Subcutaneous abdominal adipose tissue (tissue), 5 donors: ENCODE results near the gene PGS1.

ENCODE experiments used
- H3K27ac ChIP-seq: one replicate; pipeline ENCODE4 v1.7.0; 2013; ENCODE audit warnings: low read depth, mild to moderate bottlenecking, inconsistent platforms, low read length, moderate library complexity
- H3K27me3 ChIP-seq, 5 donors: one replicate each; pipeline ENCODE4 v1.7.0; 2013; ENCODE audit warnings: low read length in 5 of 5, inconsistent platforms in 1 of 5; ENCODE audit not compliant: control insufficient read depth in 5 of 5, insufficient read depth in 4 of 5
- H3K36me3 ChIP-seq, 5 donors: one replicate each; pipeline ENCODE4 v1.7.0; 2013; ENCODE audit warnings: low read length in 5 of 5; ENCODE audit not compliant: control insufficient read depth in 5 of 5, insufficient read depth in 5 of 5
- H3K4me1 ChIP-seq, 5 donors: one replicate each; pipeline ENCODE4 v1.7.0; 2013; ENCODE audit warnings: low read length in 5 of 5, mild to moderate bottlenecking in 3 of 5, moderate library complexity in 1 of 5; ENCODE audit not compliant: control insufficient read depth in 5 of 5, insufficient read depth in 5 of 5
- H3K4me3 ChIP-seq, 5 donors: one replicate each; pipeline ENCODE4 v1.7.0; 2013; ENCODE audit warnings: low read length in 5 of 5, low read depth in 1 of 5
- H3K9ac ChIP-seq, 5 donors: one replicate each; pipeline ENCODE4 v1.7.0; 2013; ENCODE audit warnings: low read length in 5 of 5, mild to moderate bottlenecking in 4 of 5, moderate library complexity in 3 of 5
- H3K9me3 ChIP-seq, 5 donors: one replicate each; pipeline ENCODE4 v1.7.0; 2013; ENCODE audit warnings: low read length in 5 of 5; ENCODE audit not compliant: control insufficient read depth in 5 of 5
- donor health status: healthy.
- donor health status: healthy.
- donor health status: healthy.
- donor health status: healthy.
- donor health status: healthy.

The PGS1 gene

DNA sequence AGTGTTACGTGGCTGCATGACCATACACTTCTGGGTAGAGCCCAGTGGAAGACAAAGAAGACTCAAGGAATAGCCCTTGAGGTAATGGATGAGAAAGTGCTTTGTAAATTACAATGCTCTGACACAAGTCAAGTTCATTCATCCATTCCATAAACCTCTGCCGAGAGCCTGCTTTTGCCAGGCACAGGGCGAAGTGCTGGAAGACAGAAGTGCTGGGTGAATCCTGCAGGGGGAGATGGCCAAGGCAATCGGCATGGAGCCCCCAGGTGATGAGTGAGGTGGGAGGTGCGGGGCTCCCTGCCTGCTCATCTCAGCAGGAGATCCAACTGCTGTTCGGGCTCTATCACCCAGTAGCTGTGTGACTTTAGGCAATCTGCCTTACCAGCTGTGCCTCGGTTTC is 15.8 kb upstream of the PGS1 start:
- H3K9me3 ChIP-seq, result no peaks in the 10 kb centered on the region
- peaks cover 0 to 29% (median 20%) of the 10 kb centered on the region in 5 donors for H3K4me1 ChIP-seq
- H3K27ac ChIP-seq, result no peak overlapping the region
- no peak overlapping the region for H3K4me3 ChIP-seq
- H3K27me3 ChIP-seq, result peaks cover 0 to 8% (median 2%) of the 10 kb centered on the region in 5 donors
- peaks cover 0 to 18% (median 12%) of the 10 kb centered on the region in 5 donors for H3K36me3 ChIP-seq
- no peak overlapping the region for H3K9ac ChIP-seq

GRCh38 chr17:78364436-78365281 is 13.8 kb upstream of the PGS1 start:
- H3K9ac ChIP-seq, result no peak overlapping the region
- H3K27ac ChIP-seq, result no peak overlapping the region
- H3K4me3 ChIP-seq, result no peak overlapping the region
- no peaks in the 10 kb centered on the region for H3K36me3 ChIP-seq
- H3K27me3 ChIP-seq, result peaks cover 0 to 8% (median 2%) of the 10 kb centered on the region in 5 donors
- H3K4me1 ChIP-seq, result peaks cover 0 to 22% (median 7%) of the 10 kb centered on the region in 5 donors
- H3K9me3 ChIP-seq, result no peaks in the 10 kb centered on the region

DNA sequence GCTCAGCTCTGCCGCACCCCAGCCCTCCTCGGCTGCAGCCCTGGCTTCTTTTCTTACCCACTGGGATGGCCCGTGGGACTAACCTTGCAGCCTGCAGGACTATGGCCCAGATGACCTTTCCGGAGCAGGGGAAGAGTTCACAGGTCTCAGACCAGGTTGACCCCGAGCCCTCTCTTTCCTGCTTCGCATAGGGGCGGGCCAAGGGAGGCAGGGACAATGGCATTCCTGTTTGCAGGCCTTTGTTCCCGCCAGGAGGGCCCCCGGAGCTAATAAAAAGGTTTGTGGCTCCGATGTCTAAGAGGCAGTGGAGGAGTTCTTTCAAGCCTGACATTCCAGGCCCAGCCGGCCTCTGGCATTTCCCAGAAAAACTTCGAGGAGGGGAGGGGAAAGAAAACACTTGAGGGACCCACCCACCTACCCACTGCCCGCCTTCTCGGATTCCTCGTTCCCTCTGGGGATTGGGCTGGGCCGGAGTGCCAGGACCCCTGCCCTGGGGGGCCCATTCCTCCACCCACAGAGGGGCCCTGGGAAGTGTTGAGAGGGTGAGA is 12.8 kb upstream of the PGS1 start:
- peaks cover 0 to 8% (median 2%) of the 10 kb centered on the region in 5 donors for H3K27me3 ChIP-seq
- no peaks in the 10 kb centered on the region for H3K9me3 ChIP-seq
- H3K9ac ChIP-seq, result no peak overlapping the region
- H3K4me3 ChIP-seq, result no peak overlapping the region
- peaks cover 0 to 20% (median 3%) of the 10 kb centered on the region in 5 donors for H3K4me1 ChIP-seq
- no peak overlapping the region for H3K27ac ChIP-seq
- H3K36me3 ChIP-seq, result no peaks in the 10 kb centered on the region

DNA sequence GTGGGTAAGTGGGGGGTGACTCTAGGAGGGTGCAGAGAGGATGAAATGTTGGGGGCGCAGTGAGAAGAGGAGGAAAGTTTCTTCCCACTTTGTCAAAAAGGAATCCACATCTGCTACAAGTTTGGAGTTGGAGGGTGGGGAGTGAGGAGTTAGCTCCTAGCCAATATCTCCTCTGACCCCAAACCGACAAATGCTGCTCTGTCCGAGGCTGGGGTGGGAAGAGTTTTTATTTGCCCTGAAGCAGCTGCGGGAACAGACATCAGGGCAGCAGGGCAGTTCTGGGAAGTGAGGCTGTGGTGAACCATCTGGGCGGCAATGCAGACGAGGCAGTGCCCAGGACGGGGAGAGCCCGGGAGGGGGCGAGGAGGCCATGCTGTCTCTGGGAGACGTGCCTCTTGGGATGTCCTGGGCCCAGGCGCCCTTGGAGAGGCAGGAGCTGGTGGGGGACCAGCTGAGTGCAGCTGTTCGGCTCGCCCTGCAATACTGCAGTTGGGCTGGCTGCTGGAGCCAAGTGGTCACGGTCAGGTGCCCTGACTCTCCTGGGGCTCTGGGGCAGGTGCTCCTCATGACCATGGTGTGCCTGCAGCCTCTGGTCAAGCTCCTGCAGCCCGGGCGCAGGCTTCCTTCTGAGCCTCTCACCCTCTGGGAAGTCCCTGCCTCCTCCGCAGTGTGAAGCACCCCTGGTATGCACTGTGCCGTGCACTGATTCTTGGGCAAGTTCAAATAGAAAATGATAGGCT is 12.2 kb upstream of the PGS1 start:
- peaks cover 0 to 8% (median 2%) of the 10 kb centered on the region in 5 donors for H3K27me3 ChIP-seq
- no peaks in the 10 kb centered on the region for H3K9me3 ChIP-seq
- peaks cover 0 to 17% (median 0%) of the 10 kb centered on the region in 5 donors for H3K4me1 ChIP-seq
- no peak overlapping the region for H3K4me3 ChIP-seq
- H3K27ac ChIP-seq, result no peak overlapping the region
- no peaks in the 10 kb centered on the region for H3K36me3 ChIP-seq
- H3K9ac ChIP-seq, result no peak overlapping the region

GRCh38 chr17:78367193-78367592 is 11.3 kb upstream of the PGS1 start:
- Histone ChIP-seq H3K27me3 (peaks cover 0 to 8% (median 2%) of the 10 kb centered on the region in 5 donors), H3K27ac (no peak overlapping the region), H3K4me1 (peaks cover 0 to 15% (median 0%) of the 10 kb centered on the region in 5 donors), H3K9me3 (no peaks in the 10 kb centered on the region), H3K4me3 (no peak overlapping the region), H3K9ac (no peak overlapping the region), H3K36me3 (no peaks in the 10 kb centered on the region)

- no peaks in the 10 kb centered on the region for H3K9me3 ChIP-seq
- no peaks in the 10 kb centered on the region for H3K36me3 ChIP-seq
- H3K9ac ChIP-seq, result no peak overlapping the region
- peaks cover 0 to 8% (median 2%) of the 10 kb centered on the region in 5 donors for H3K27me3 ChIP-seq
- no peak overlapping the region for H3K4me3 ChIP-seq
- peaks cover 0 to 21% (median 0%) of the 10 kb centered on the region in 5 donors for H3K4me1 ChIP-seq
- no peak overlapping the region for H3K27ac ChIP-seq
Observed at GRCh38 chr17:78368348-78368747, 10.1 kb upstream of the PGS1 start.

GRCh38 chr17:78368854-78369495 is 9.5 kb upstream of the PGS1 start:
- Histone ChIP-seq H3K4me1 (peaks cover 0 to 21% (median 0%) of the 10 kb centered on the region in 5 donors), H3K27me3 (peaks cover 0 to 8% (median 2%) of the 10 kb centered on the region in 5 donors), H3K9me3 (no peaks in the 10 kb centered on the region), H3K4me3 (no peak overlapping the region), H3K9ac (no peak overlapping the region), H3K27ac (no peak overlapping the region), H3K36me3 (no peaks in the 10 kb centered on the region)

DNA sequence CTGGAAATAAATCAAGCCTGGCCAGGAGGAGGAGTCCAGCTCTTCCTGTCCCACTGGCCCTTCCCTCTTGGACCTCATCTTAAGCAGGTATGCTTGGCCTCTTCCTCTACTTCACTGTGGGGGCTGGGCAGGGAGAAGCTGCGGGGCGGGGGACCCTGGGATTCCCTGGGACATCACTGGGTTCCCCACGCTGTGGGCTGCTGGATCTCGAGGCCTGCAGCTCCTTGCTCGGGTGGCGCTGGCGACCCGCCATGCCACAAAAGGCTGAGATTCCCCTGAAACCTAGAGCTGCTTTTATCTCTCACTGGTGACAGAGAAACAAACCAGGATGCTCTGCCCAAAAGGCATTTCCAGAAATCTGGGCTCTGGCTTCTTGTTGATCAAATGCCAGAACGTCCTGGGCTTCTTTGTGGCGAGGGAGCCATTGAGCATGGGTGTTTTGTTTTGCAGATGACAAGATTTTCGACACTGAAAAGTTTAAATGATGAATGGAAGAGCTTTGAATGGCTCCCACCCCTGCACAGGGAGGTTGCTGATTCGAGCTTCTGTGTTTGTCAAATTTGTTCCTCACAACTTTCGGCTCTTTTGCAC is 8.6 kb upstream of the PGS1 start:
- Histone ChIP-seq H3K27me3 (peaks cover 0 to 8% (median 2%) of the 10 kb centered on the region in 5 donors), H3K4me1 (peaks cover 0 to 31% (median under 1%) of the 10 kb centered on the region in 5 donors), H3K9ac (no peak overlapping the region), H3K27ac (no peak overlapping the region), H3K36me3 (no peaks in the 10 kb centered on the region), H3K4me3 (no peak overlapping the region), H3K9me3 (no peaks in the 10 kb centered on the region)

DNA sequence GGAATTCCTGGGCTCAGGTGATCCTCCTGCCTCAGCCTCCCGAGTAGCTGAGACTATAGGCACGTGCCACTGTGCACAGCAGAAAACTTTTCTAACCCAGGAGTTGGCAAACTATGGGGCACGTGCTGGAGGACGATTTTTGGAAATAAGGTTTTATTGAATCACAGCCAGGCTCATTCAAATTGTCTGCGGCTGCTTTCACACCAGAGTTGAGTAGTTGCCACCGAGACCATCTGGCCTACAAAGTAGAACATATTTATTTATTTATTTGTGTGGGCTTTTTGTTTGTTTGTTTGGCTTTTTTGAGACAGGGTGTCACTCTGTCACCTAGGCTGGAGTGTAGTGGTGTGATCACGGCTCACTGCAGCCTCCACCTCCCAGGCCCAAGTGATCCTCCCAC is 7.4 kb upstream of the PGS1 start:
- Histone ChIP-seq H3K4me3 (no peak overlapping the region), H3K27me3 (peaks cover 0 to 2% (median 2%) of the 10 kb centered on the region in 5 donors), H3K27ac (no peak overlapping the region), H3K9ac (no peak overlapping the region), H3K36me3 (no peaks in the 10 kb centered on the region), H3K4me1 (peaks cover 4 to 34% (median 11%) of the 10 kb centered on the region in 5 donors), H3K9me3 (no peaks in the 10 kb centered on the region)
